Nephron progenitor cell (in vitro differentiated cells): ENCODE data around the gene TBC1D24.

Experiments used
- DNase-seq: peaks from one replicate; pipeline ENCODE4 v3.0.0; 2021
- H3K27ac Mint-ChIP-seq: 2 replicates; pipeline ENCODE4 v1.8.0; 2021; ENCODE audit warnings: mild to moderate bottlenecking, moderate library complexity, mixed read lengths
- H3K27me3 Mint-ChIP-seq: 2 replicates; pipeline ENCODE4 v1.8.0; 2021; ENCODE audit warnings: mild to moderate bottlenecking, low read depth, mixed read lengths; ENCODE audit not compliant: poor library complexity
- H3K36me3 Mint-ChIP-seq: 2 replicates; pipeline ENCODE4 v1.8.0; 2021; ENCODE audit warnings: low read depth, mixed read lengths
- H3K4me1 Mint-ChIP-seq: 2 replicates; pipeline ENCODE4 v1.8.0; 2021; ENCODE audit warnings: mixed read lengths
- H3K4me3 Mint-ChIP-seq: 2 replicates; pipeline ENCODE4 v1.8.0; 2021; ENCODE audit warnings: mild to moderate bottlenecking, moderate library complexity, mixed read lengths
- H3K9me3 Mint-ChIP-seq: 2 replicates; pipeline ENCODE4 v1.8.0; 2021; ENCODE audit warnings: mild to moderate bottlenecking, moderate library complexity, mixed read lengths
- CTCF ChIP-seq: fragments of 200-600 bp; sonication (generic); IDR thresholded peaks from 2 replicates; pipeline ENCODE4 v1.5.0; 2021; ENCODE audit warnings: antibody characterized with exemption

Gene TBC1D24

GRCh38 chr16:2447920-2448583 lies 26.9 kb upstream of the TBC1D24 start:
- TF ChIP-seq CTCF = no peak
- no peak for DNase-seq
- no peak overlapping the region for H3K4me3 Mint-ChIP-seq
- peaks cover 53% of the 10 kb centered on the region for H3K36me3 Mint-ChIP-seq
- no peaks in the 10 kb centered on the region for H3K4me1 Mint-ChIP-seq
- no peak overlapping the region for H3K27ac Mint-ChIP-seq
- no peaks in the 10 kb centered on the region for H3K27me3 Mint-ChIP-seq
- H3K9me3 Mint-ChIP-seq = no peaks in the 10 kb centered on the region

GRCh38 chr16:2449118-2449517 lies 25.8 kb upstream of the TBC1D24 start:
- H3K27ac Mint-ChIP-seq = no peak overlapping the region
- peaks cover 58% of the 10 kb centered on the region for H3K36me3 Mint-ChIP-seq
- no peaks in the 10 kb centered on the region for H3K27me3 Mint-ChIP-seq
- no peaks in the 10 kb centered on the region for H3K9me3 Mint-ChIP-seq
- H3K4me1 Mint-ChIP-seq = peaks cover 8% of the 10 kb centered on the region
- H3K4me3 Mint-ChIP-seq = no peak overlapping the region
- no peak for DNase-seq
- no peak for TF ChIP-seq CTCF

DNA sequence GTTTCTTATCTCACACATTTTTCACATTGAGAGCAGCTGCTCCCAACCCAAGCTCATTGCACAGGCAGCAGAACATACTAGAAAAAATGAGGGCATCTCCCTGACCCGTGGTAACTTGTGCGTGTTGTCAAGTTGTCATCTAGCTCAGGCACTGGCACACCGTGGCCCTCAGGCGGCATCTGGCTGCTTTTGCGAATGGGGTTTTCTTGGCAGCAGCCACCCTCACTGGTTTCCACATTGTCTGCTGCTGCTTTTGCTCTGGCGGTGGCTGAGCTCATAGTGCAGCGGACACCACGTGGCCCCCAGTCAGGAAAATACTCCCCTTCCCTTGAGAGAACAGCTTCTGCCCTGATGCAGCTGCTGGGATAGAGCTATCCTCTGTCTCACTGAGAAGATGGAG lies 24.4 kb upstream of the TBC1D24 start:
- DNase-seq = no peak
- Mint-ChIP-seq H3K4me1 (peaks cover 8% of the 10 kb centered on the region), H3K4me3 (no peak overlapping the region), H3K27me3 (peaks cover 2% of the 10 kb centered on the region), H3K36me3 (peaks cover 48% of the 10 kb centered on the region), H3K9me3 (no peaks in the 10 kb centered on the region), H3K27ac (no peak overlapping the region)
- no peak for TF ChIP-seq CTCF

GRCh38 chr16:2450975-2451381 lies 23.9 kb upstream of the TBC1D24 start:
- DNase-seq = no peak
- H3K4me1 Mint-ChIP-seq = peaks cover 8% of the 10 kb centered on the region
- H3K4me3 Mint-ChIP-seq = no peak overlapping the region
- no peak overlapping the region for H3K27ac Mint-ChIP-seq
- peaks cover 48% of the 10 kb centered on the region for H3K36me3 Mint-ChIP-seq
- H3K27me3 Mint-ChIP-seq = peaks cover 2% of the 10 kb centered on the region
- no peak for TF ChIP-seq CTCF
- no peaks in the 10 kb centered on the region for H3K9me3 Mint-ChIP-seq

GRCh38 chr16:2451851-2452320 lies 23.0 kb upstream of the TBC1D24 start:
- no peak for DNase-seq
- Mint-ChIP-seq H3K27me3 (peaks cover 2% of the 10 kb centered on the region), H3K9me3 (no peaks in the 10 kb centered on the region), H3K4me1 (peaks cover 8% of the 10 kb centered on the region), H3K27ac (peak overlapping the region; percentile 84), H3K36me3 (peaks cover 45% of the 10 kb centered on the region), H3K4me3 (no peak overlapping the region)
- TF ChIP-seq CTCF = no peak

DNA sequence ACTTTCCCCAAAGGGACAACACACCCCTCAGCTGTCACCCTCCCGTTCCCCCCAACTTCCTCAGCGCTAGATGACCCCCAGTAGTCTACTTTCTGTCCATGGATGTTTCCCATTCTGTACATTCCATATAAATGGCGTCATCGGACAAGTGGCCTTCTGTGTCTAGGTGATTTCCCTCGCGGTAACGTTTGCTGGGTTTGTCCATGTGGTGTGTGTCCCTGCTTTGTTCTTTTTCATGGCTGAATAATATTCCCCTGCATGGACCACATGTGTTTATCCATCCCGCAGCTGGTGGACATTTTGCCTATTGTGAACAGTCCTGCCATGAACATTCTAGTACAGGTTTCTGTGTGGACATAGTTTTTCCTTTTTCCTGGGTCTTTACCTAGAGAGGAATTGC lies 22.3 kb upstream of the TBC1D24 start:
- Mint-ChIP-seq H3K27me3 (peaks cover 2% of the 10 kb centered on the region), H3K4me3 (no peak overlapping the region), H3K27ac (no peak overlapping the region), H3K9me3 (no peaks in the 10 kb centered on the region), H3K36me3 (peaks cover 52% of the 10 kb centered on the region), H3K4me1 (peaks cover 8% of the 10 kb centered on the region)
- no peak for TF ChIP-seq CTCF
- DNase-seq = no peak
